Measurements from ENCODE around the gene SEC61B.
"Not testable (repeated sequence)": the region's sequence is repeated elsewhere in the genome, so short reads cannot be mapped to it uniquely, and the experiment has no call there.

SEC61B gene

GRCh38 chr9:99190597-99191283 lies 31.3 kb upstream of the SEC61B start:
- H3K4me3 ChIP-seq (ENCODE audit: control insufficient read depth, low read depth, low read length), result no peak overlapping the region
- DNase-seq (ENCODE audit: low read depth), result no peak
- no peak for TF ChIP-seq CTCF (conservative IDR thresholded peaks at IDR 0.05; ENCODE audit: control insufficient read depth, insufficient read depth, low read depth, low read length)

GRCh38 chr9:99192786-99193465 lies 29.2 kb upstream of the SEC61B start:
- DNase-seq (ENCODE audit: low read depth), result peak; percentile 84
- peak; percentile 52 for TF ChIP-seq CTCF (conservative IDR thresholded peaks at IDR 0.05; ENCODE audit: control insufficient read depth, insufficient read depth, low read depth, low read length)
- no peak overlapping the region for H3K4me3 ChIP-seq (ENCODE audit: control insufficient read depth, low read depth, low read length)

GRCh38 chr9:99193466-99193821 lies 28.6 kb upstream of the SEC61B start:
- no peak for TF ChIP-seq CTCF (conservative IDR thresholded peaks at IDR 0.05; ENCODE audit: control insufficient read depth, insufficient read depth, low read depth, low read length)
- H3K4me3 ChIP-seq (ENCODE audit: control insufficient read depth, low read depth, low read length), result no peak overlapping the region
- no peak for DNase-seq (ENCODE audit: low read depth)

GRCh38 chr9:99196484-99196883 lies 25.6 kb upstream of the SEC61B start:
- DNase-seq (ENCODE audit: low read depth); H3K4me3 ChIP-seq (ENCODE audit: control insufficient read depth, low read depth, low read length): not testable (repeated sequence)

GRCh38 chr9:99197124-99197630 lies 24.9 kb upstream of the SEC61B start:
- DNase-seq (ENCODE audit: low read depth), result no peak
- H3K4me3 ChIP-seq (ENCODE audit: control insufficient read depth, low read depth, low read length), result no peak overlapping the region
- no peak for TF ChIP-seq CTCF (conservative IDR thresholded peaks at IDR 0.05; ENCODE audit: control insufficient read depth, insufficient read depth, low read depth, low read length)

- no peak for DNase-seq (ENCODE audit: low read depth)
- no peak for TF ChIP-seq CTCF (conservative IDR thresholded peaks at IDR 0.05; ENCODE audit: control insufficient read depth, insufficient read depth, low read depth, low read length)
- H3K4me3 ChIP-seq (ENCODE audit: control insufficient read depth, low read depth, low read length), result no peak overlapping the region
These were observed 24.1 kb upstream of the SEC61B start for GRCh38 chr9:99197987-99198386.

GRCh38 chr9:99199938-99200539 lies 22.0 kb upstream of the SEC61B start:
- H3K4me3 ChIP-seq (ENCODE audit: control insufficient read depth, low read depth, low read length), result no peak overlapping the region
- no peak for DNase-seq (ENCODE audit: low read depth)
- no peak for TF ChIP-seq CTCF (conservative IDR thresholded peaks at IDR 0.05; ENCODE audit: control insufficient read depth, insufficient read depth, low read depth, low read length)
